Testis (tissue), 3 donors: Measurements from ENCODE around the gene DMPK. TPM values are rescaled to one million over a fixed set of nuclear protein-coding genes. Genes with fewer than 3 reads are reported as not detected.

Source experiments
- DNase-seq: peaks from one replicate; pipeline ENCODE4 v3.0.0-alpha.2; 2019
- H3K27ac ChIP-seq, 2 donors: fragments of 200-600 bp; sonication (generic); one replicate each; pipeline ENCODE4 v1.5.1; 2019
- H3K27me3 ChIP-seq: fragments of 200-600 bp; sonication (generic); one replicate; pipeline ENCODE4 v1.5.1; 2019
- H3K36me3 ChIP-seq: fragments of 200-600 bp; sonication (generic); one replicate; pipeline ENCODE4 v1.5.1; 2017; ENCODE audit warnings: low read depth; ENCODE audit errors: missing control alignments
- H3K4me1 ChIP-seq: fragments of 200-600 bp; sonication (generic); one replicate; pipeline ENCODE4 v1.5.1; 2019
- H3K4me3 ChIP-seq, 2 donors: fragments of 200-600 bp; sonication (generic); one replicate each; pipeline ENCODE4 v1.5.1; 2017 to 2019
- H3K9me3 ChIP-seq: fragments of 200-600 bp; sonication (generic); one replicate; pipeline ENCODE4 v1.5.1; 2017
- POLR2A ChIP-seq: fragments of 450-650 bp; IDR thresholded peaks from one replicate; pipeline ENCODE4 v1.6.1; 2017; ENCODE audit warnings: antibody characterized with exemption, mild to moderate bottlenecking, moderate library complexity
- WGBS, 2 donors: methylation state at CpG; one replicate each; pipeline ENCODE4 v1.1.5; 2018; 5-methylcytosine and 5-hydroxymethylcytosine counted together
- intact Hi-C: fragments of 100-400 bp; cut with DNase I; formaldehyde crosslinking; loops from one replicate; pipeline ENCODE4 v1.15.1; 2023; ENCODE audit warnings: low total_unique reads
- polyA plus RNA-seq: library from polyadenylated mRNA; stranded (reverse); fragments of 350-450 nt; fragmentation: Illumina TruSeq; extraction: RNeasy Lipid Tissue Mini Kit (QIAGEN cat#74804); gene quantifications from one replicate; pipeline ENCODE4 v1.2.3, GENCODE V29; 2014; ENCODE audit warnings: low read depth, low replicate concordance; ENCODE audit not compliant: insufficient read depth
- total RNA-seq, 2 donors: library from RNA; depleted of rRNA; stranded (reverse); fragments of >200 nt; gene quantifications; one replicate each; pipeline ENCODE4 v1.2.3, GENCODE V29; 2016
- TF ChIP-seq, protein P1 (sequence below), 3 experiments: fragments of 450-650 bp in 2 of 3; fragments of 200-600 bp in 1 of 3; sonication (generic) in 1 of 3; IDR thresholded peaks; one replicate each; pipeline ENCODE4 v1.5.1; 2016 to 2019; ENCODE audit warnings: antibody characterized with exemption in 3 of 3, mild to moderate bottlenecking in 2 of 3, moderate library complexity in 1 of 3

The DMPK gene
- total and polyA plus RNA-seq, 3 donors from 2014 or later = 42.6 to 68.8 (median 66.2) TPM

DNA sequence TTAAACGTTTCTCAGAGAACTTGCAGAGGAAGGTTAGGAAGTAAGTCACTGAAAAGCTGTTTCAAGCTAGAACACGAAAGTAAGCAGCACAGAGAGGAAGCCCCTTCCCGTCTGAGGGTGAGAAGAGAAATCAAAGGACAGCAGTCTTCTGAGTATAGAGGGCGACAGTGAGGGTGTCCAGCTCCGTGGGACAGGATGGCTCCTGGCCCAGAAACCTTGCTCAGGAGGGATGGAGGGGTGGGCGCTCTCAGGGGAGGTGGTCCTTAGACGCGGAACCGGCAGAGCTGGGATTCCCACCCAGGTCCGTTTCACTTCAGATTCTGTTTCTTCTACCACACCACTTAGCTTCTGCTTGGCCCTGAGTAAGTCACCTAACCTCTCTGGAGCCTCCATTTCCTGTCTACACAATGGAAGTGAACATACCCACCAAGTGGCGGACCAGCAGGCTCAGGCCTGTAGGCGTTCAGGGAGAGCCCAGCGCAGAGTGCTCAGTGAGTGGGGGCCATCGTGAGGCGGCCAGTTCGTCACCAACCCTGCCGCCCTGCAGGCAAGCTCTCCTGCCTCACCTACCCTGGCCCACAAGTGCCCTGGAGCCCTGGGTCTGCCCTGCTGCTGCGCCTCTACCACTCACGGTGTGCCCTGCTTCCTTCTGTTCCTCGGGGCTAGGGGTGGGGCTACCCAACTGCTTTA, 38.3 kb upstream of the DMPK start:
- 66 to 77% methylated on average over 17 to 20 of the region's 20 CpGs for WGBS, 2 donors
- TF ChIP-seq, protein P1, sequence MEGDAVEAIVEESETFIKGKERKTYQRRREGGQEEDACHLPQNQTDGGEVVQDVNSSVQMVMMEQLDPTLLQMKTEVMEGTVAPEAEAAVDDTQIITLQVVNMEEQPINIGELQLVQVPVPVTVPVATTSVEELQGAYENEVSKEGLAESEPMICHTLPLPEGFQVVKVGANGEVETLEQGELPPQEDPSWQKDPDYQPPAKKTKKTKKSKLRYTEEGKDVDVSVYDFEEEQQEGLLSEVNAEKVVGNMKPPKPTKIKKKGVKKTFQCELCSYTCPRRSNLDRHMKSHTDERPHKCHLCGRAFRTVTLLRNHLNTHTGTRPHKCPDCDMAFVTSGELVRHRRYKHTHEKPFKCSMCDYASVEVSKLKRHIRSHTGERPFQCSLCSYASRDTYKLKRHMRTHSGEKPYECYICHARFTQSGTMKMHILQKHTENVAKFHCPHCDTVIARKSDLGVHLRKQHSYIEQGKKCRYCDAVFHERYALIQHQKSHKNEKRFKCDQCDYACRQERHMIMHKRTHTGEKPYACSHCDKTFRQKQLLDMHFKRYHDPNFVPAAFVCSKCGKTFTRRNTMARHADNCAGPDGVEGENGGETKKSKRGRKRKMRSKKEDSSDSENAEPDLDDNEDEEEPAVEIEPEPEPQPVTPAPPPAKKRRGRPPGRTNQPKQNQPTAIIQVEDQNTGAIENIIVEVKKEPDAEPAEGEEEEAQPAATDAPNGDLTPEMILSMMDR (IDR thresholded peaks at IDR 0.05) = no peak
- TF ChIP-seq POLR2A = no peak
- Histone ChIP-seq H3K4me3 (no peak overlapping the region), H3K36me3 (no peaks in the 10 kb centered on the region), H3K4me1 (no peaks in the 10 kb centered on the region), H3K27me3 (no peaks in the 10 kb centered on the region), H3K27ac (no peak overlapping the region), H3K9me3 (no peaks in the 10 kb centered on the region)
- no peak for DNase-seq
- intact Hi-C loops = no loop called here

DNA sequence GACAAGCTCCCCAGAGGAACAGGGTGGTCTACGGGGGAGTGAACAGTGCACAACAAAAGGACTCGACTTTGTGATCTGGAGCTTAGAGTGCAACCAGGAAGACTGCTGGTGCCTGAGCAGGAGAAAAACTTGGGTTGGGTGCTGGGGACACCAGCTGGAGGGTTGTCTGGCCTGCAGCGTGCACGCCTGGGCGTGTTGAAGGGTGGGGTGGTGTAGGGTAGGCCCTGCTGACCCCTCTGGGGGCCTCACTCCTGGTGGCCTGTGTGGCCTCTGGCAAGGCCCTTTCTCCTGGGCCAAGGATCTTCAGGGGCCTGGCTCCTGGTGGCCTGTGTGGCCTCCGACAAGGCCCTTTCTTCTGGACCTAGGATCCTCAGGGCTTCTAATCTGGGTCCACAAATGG, 37.5 kb upstream of the DMPK start:
- Histone ChIP-seq H3K4me3 (no peak overlapping the region), H3K9me3 (no peaks in the 10 kb centered on the region), H3K36me3 (no peaks in the 10 kb centered on the region), H3K27me3 (no peaks in the 10 kb centered on the region), H3K4me1 (no peaks in the 10 kb centered on the region), H3K27ac (no peak overlapping the region)
- no peak for DNase-seq
- intact Hi-C loops = no loop called here
- TF ChIP-seq POLR2A = no peak
- TF ChIP-seq, protein P1 (IDR thresholded peaks at IDR 0.05) = no peak
- WGBS, 2 donors = 67 to 79% methylated on average over 3 to 6 of the region's 6 CpGs

DNA sequence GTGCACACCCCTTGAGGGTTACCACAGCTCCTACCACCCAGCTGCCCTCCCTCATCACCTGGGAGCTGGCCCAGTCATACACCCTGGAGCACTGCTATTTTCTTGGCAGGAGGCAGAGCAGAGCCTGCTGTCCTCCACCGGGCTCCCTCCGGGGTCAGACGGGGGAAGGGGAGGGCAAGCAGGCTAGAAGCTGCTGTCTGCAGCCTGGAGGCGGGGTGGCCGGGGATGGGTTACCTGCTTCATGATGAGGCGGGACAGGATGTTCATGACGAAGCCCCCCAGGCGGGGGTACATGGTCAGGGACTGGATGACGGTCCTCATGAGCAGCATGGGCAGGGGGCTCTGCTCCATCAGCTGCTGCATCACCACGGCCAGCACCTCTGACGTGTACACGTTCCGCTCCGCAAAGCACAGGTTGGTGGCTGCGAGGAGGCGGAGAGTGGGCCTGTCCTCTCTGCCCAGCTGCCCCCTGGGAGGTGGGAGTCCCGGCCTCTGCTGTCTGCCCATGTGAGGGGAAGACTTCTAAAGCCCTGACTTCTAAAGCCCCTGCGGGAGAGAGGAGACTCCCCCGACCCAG, 35.5 kb upstream of the DMPK start:
- Histone ChIP-seq H3K9me3 (no peaks in the 10 kb centered on the region), H3K27me3 (no peaks in the 10 kb centered on the region), H3K4me3 (no peak overlapping the region), H3K27ac (no peak overlapping the region), H3K36me3 (no peaks in the 10 kb centered on the region), H3K4me1 (no peaks in the 10 kb centered on the region)
- TF ChIP-seq, protein P1 (IDR thresholded peaks at IDR 0.05) = no peak
- TF ChIP-seq POLR2A = no peak
- intact Hi-C loops = no loop called here
- no peak for DNase-seq
- 73 to 81% methylated on average over 8 to 19 of the region's 19 CpGs for WGBS, 2 donors

DNA sequence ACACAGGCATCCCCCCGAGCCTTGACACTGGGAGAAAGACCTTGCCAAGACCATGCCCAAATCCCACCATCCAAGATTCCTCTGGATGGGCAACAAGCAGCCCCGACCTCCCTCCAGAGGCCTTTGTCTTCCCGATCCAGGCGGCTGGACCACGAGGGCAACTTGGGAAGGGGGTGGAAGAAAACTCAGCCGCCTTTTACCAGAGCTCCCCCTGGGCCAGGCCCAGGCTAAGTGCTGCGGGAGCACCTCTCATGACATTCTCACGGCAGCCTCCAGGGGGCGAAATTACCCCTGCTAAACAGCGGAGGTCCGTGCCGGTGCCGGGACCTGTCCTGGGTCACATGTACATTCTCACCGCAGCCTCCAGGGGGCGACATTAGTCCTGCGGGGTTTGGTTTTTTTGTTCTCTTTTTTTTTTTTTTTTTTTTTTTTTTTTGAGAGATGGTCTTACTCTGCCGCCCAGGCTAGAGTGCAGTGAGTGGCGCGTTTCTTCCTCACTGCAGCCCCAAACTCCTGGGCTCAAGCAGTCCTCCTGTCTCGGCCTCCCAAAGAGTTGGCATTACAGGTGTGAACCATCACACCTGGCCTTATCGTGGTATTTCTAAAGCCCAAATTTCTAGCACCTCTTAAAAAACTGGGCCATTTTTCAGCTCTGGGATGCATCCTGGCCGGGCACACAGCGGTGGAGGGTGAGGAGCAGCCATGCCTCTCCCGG, 34.9 kb upstream of the DMPK start:
- no peaks in the 10 kb centered on the region for H3K4me1 ChIP-seq
- intact Hi-C loops = no loop called here
- H3K27me3 ChIP-seq = no peaks in the 10 kb centered on the region
- no peaks in the 10 kb centered on the region for H3K36me3 ChIP-seq
- 28 to 30% methylated on average over 23 to 24 of the region's 24 CpGs for WGBS, 2 donors
- H3K4me3 ChIP-seq = no peak overlapping the region
- no peak overlapping the region for H3K27ac ChIP-seq
- peak; percentile 96 for DNase-seq
- TF ChIP-seq, protein P1 (IDR thresholded peaks at IDR 0.05) = peak; percentile 86 to 96 (median 93)
- no peak for TF ChIP-seq POLR2A
- no peaks in the 10 kb centered on the region for H3K9me3 ChIP-seq
